Liver (tissue), 9 donors: ENCODE data around the gene PTGIR. TPM values are rescaled to one million over a fixed set of nuclear protein-coding genes. Genes with fewer than 3 reads are reported as not detected.
A peak's percentile ranks its signal among the peaks of the same experiment; 100 is the strongest.

Experiments used
- DNase-seq: peaks from one replicate; pipeline ENCODE4 v3.0.0-alpha.2; 2017; ENCODE audit warnings: low spot score
- H3K27ac ChIP-seq, 2 donors: one replicate each; pipeline ENCODE4 v1.7.0; 2013; ENCODE audit warnings: inconsistent platforms in 2 of 2, low read length in 2 of 2, control low read depth in 1 of 2, low read depth in 1 of 2, mild to moderate bottlenecking in 1 of 2
- H3K27me3 ChIP-seq, 4 donors: one replicate each; pipeline versions ENCODE4 v1.6.1 to v1.7.0; 2013; ENCODE audit warnings: low read length in 3 of 4, inconsistent platforms in 1 of 4, mild to moderate bottlenecking in 1 of 4, moderate library complexity in 1 of 4; ENCODE audit not compliant: control insufficient read depth in 4 of 4, insufficient read depth in 4 of 4
- H3K36me3 ChIP-seq, 4 donors: one replicate each; pipeline versions ENCODE4 v1.6.1 to v1.7.0; 2013; ENCODE audit warnings: low read length in 3 of 4, mild to moderate bottlenecking in 3 of 4, low read depth in 1 of 4, moderate library complexity in 1 of 4; ENCODE audit not compliant: control insufficient read depth in 4 of 4, insufficient read depth in 3 of 4
- H3K4me1 ChIP-seq, 4 donors: one replicate each; pipeline versions ENCODE4 v1.6.1 to v1.7.0; 2013; ENCODE audit warnings: low read length in 3 of 4, mild to moderate bottlenecking in 3 of 4, moderate library complexity in 1 of 4; ENCODE audit not compliant: control insufficient read depth in 4 of 4, insufficient read depth in 4 of 4
- H3K4me3 ChIP-seq, 3 donors: one replicate each; pipeline versions ENCODE4 v1.6.1 to v1.7.0; 2013; ENCODE audit warnings: low read length in 3 of 3, control low read depth in 1 of 3, low read depth in 1 of 3, mild to moderate bottlenecking in 1 of 3
- H3K9ac ChIP-seq, 2 donors: one replicate each; pipeline ENCODE4 v1.7.0; 2013; ENCODE audit warnings: low read length in 2 of 2, mild to moderate bottlenecking in 2 of 2, moderate library complexity in 2 of 2, control low read depth in 1 of 2, low read depth in 1 of 2
- H3K9me3 ChIP-seq, 4 donors: one replicate each; pipeline versions ENCODE4 v1.6.1 to v1.7.0; 2013; ENCODE audit warnings: low read length in 3 of 4; ENCODE audit not compliant: control insufficient read depth in 4 of 4
- EGR1 ChIP-seq, 2 donors: IDR thresholded peaks; 2 replicates each; pipeline ENCODE4 v1.6.1; 2016 to 2018; ENCODE audit warnings: antibody characterized with exemption in 2 of 2, low read depth in 2 of 2
- FOXA2 ChIP-seq: IDR thresholded peaks from 2 replicates; pipeline ENCODE4 v1.6.1; 2016; ENCODE audit warnings: antibody characterized with exemption
- HNF4A ChIP-seq, 2 donors: conservative IDR thresholded peaks; 2 replicates each; pipeline ENCODE4 v1.6.1; 2016; ENCODE audit warnings: antibody characterized with exemption in 2 of 2, mild to moderate bottlenecking in 2 of 2
- HNF4G ChIP-seq: IDR thresholded peaks from 2 replicates; pipeline ENCODE4 v1.6.1; 2016; ENCODE audit warnings: antibody characterized with exemption
- NR2F2 ChIP-seq: IDR thresholded peaks from 2 replicates; pipeline ENCODE4 v1.6.1; 2016; ENCODE audit warnings: antibody characterized with exemption
- SP1 ChIP-seq: IDR thresholded peaks from 2 replicates; pipeline ENCODE4 v1.6.1; 2018; ENCODE audit warnings: antibody characterized with exemption, mild to moderate bottlenecking
- WGBS: extraction: QIAGEN DNeasy Blood & Tissue Kit; methylation state at CpG from one replicate; pipeline ENCODE4 v1.1.7; 2013; 5-methylcytosine and 5-hydroxymethylcytosine counted together
- polyA plus RNA-seq, 2 donors: library from polyadenylated mRNA; stranded (reverse) in 1 of 2; unstranded in 1 of 2; fragments of 200-250 nt in 1 of 2; fragments of >200 nt in 1 of 2; fragmentation: Nextera tagmentation in 1 of 2; extraction: Ambion mirVana in 1 of 2; gene quantifications; one replicate each; pipeline versions ENCODE4 v1.2.1 to v1.2.3, GENCODE V29; 2013 to 2015
- total RNA-seq, 2 donors: library from RNA; depleted of rRNA; stranded (reverse); fragments of >200 nt; gene quantifications; one replicate each; pipeline ENCODE4 v1.2.3, GENCODE V29; 2014
- TF ChIP-seq, protein P1 (sequence below): fragments of 150-350 bp; IDR thresholded peaks from 2 replicates; pipeline ENCODE4 v1.5.1; 2017; ENCODE audit warnings: improper control_type of control experiment, low read depth, low read length; ENCODE audit not compliant: missing input control
- TF ChIP-seq, protein P2 (sequence below): IDR thresholded peaks from 2 replicates; pipeline ENCODE4 v1.6.1; 2016; ENCODE audit warnings: antibody characterized with exemption
- TF ChIP-seq, protein P3 (sequence below): IDR thresholded peaks from 2 replicates; pipeline ENCODE4 v1.6.1; 2016; ENCODE audit warnings: antibody characterized with exemption
- TF ChIP-seq, protein P4 (sequence below): IDR thresholded peaks from 2 replicates; pipeline ENCODE4 v1.6.1; 2016; ENCODE audit warnings: antibody characterized with exemption, mild to moderate bottlenecking
- donor health status: healthy.
- donor health status: healthy.
- donor health status: healthy.
- donor health status: healthy.
- donor health status: healthy.

PTGIR gene
- total and polyA plus RNA-seq, 4 donors = 1.4 to 5.9 (median 2.9) TPM

DNA sequence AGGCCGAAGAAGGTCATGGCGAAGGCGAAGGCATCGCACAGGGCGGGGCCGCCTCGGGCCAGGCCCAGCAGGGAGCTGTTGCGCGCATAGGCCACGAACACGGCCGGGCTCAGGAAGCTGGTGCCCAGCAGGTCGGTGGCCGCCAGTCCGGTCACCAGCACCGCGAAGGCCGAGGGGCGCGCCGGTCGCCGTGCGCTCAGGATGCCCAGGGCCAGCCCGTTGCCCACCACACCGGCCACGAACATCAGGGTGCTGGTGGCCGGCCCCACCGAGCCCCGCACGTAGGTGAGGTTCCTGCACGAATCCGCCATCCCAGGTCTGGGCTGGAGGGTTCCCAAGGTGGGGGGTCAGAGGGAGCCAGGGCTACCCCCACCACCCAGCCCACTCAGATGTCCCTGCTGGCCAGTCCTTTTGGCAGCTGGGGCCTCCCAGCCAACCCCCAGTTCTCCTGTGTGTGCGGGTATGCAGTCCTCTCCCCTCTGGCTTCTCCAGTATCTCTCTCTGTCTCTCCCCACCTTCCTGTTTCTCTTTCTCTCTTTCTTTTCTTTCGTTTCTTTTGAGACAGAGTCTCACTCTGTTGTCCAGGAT, 880 bp downstream of the PTGIR start (continued):
- TF ChIP-seq, protein P1, sequence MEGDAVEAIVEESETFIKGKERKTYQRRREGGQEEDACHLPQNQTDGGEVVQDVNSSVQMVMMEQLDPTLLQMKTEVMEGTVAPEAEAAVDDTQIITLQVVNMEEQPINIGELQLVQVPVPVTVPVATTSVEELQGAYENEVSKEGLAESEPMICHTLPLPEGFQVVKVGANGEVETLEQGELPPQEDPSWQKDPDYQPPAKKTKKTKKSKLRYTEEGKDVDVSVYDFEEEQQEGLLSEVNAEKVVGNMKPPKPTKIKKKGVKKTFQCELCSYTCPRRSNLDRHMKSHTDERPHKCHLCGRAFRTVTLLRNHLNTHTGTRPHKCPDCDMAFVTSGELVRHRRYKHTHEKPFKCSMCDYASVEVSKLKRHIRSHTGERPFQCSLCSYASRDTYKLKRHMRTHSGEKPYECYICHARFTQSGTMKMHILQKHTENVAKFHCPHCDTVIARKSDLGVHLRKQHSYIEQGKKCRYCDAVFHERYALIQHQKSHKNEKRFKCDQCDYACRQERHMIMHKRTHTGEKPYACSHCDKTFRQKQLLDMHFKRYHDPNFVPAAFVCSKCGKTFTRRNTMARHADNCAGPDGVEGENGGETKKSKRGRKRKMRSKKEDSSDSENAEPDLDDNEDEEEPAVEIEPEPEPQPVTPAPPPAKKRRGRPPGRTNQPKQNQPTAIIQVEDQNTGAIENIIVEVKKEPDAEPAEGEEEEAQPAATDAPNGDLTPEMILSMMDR = no peak
- TF ChIP-seq, protein P2, sequence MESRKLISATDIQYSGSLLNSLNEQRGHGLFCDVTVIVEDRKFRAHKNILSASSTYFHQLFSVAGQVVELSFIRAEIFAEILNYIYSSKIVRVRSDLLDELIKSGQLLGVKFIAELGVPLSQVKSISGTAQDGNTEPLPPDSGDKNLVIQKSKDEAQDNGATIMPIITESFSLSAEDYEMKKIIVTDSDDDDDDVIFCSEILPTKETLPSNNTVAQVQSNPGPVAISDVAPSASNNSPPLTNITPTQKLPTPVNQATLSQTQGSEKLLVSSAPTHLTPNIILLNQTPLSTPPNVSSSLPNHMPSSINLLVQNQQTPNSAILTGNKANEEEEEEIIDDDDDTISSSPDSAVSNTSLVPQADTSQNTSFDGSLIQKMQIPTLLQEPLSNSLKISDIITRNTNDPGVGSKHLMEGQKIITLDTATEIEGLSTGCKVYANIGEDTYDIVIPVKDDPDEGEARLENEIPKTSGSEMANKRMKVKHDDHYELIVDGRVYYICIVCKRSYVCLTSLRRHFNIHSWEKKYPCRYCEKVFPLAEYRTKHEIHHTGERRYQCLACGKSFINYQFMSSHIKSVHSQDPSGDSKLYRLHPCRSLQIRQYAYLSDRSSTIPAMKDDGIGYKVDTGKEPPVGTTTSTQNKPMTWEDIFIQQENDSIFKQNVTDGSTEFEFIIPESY = no peak
- TF ChIP-seq, protein P3, sequence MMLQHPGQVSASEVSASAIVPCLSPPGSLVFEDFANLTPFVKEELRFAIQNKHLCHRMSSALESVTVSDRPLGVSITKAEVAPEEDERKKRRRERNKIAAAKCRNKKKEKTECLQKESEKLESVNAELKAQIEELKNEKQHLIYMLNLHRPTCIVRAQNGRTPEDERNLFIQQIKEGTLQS = no peak
- TF ChIP-seq HNF4G = no peak
- no peak for TF ChIP-seq EGR1 (IDR thresholded peaks at IDR 0.05; ENCODE audit: low read depth in 2 of 2)
- no peak for TF ChIP-seq FOXA2

DNA sequence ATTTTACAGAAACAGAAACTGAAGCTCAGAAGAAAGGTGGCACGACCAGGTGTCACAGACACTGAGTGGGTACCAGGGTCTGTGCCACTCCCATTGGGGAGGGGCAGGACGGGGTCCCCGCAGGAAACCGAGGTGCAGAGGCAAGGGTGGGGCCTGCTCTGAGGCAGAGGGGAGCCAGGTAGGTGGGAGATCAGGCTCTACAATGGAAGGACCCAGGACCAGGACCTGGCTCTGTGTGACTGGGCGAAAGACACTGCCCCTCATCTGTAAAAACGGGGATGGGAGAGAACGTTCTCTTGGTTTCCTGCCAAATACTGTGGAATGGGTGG, 2.8 kb downstream of the PTGIR start:
- Histone ChIP-seq H3K4me1 (peaks cover 0 to 5% (median 0%) of the 10 kb centered on the region in 4 donors), H3K9me3 (no peaks in the 10 kb centered on the region), H3K4me3 (no peak overlapping the region), H3K9ac (no peak overlapping the region), H3K36me3 (no peaks in the 10 kb centered on the region), H3K27me3 (no peaks in the 10 kb centered on the region), H3K27ac (no peak overlapping the region)
- DNase-seq = no peak
- WGBS = 54% methylated on average over 7 of the region's 7 CpGs
- no peak for TF ChIP-seq HNF4A (conservative IDR thresholded peaks at IDR 0.05)
- TF ChIP-seq, protein P3 = no peak
- TF ChIP-seq, protein P4, sequence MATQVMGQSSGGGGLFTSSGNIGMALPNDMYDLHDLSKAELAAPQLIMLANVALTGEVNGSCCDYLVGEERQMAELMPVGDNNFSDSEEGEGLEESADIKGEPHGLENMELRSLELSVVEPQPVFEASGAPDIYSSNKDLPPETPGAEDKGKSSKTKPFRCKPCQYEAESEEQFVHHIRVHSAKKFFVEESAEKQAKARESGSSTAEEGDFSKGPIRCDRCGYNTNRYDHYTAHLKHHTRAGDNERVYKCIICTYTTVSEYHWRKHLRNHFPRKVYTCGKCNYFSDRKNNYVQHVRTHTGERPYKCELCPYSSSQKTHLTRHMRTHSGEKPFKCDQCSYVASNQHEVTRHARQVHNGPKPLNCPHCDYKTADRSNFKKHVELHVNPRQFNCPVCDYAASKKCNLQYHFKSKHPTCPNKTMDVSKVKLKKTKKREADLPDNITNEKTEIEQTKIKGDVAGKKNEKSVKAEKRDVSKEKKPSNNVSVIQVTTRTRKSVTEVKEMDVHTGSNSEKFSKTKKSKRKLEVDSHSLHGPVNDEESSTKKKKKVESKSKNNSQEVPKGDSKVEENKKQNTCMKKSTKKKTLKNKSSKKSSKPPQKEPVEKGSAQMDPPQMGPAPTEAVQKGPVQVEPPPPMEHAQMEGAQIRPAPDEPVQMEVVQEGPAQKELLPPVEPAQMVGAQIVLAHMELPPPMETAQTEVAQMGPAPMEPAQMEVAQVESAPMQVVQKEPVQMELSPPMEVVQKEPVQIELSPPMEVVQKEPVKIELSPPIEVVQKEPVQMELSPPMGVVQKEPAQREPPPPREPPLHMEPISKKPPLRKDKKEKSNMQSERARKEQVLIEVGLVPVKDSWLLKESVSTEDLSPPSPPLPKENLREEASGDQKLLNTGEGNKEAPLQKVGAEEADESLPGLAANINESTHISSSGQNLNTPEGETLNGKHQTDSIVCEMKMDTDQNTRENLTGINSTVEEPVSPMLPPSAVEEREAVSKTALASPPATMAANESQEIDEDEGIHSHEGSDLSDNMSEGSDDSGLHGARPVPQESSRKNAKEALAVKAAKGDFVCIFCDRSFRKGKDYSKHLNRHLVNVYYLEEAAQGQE = no peak

DNA sequence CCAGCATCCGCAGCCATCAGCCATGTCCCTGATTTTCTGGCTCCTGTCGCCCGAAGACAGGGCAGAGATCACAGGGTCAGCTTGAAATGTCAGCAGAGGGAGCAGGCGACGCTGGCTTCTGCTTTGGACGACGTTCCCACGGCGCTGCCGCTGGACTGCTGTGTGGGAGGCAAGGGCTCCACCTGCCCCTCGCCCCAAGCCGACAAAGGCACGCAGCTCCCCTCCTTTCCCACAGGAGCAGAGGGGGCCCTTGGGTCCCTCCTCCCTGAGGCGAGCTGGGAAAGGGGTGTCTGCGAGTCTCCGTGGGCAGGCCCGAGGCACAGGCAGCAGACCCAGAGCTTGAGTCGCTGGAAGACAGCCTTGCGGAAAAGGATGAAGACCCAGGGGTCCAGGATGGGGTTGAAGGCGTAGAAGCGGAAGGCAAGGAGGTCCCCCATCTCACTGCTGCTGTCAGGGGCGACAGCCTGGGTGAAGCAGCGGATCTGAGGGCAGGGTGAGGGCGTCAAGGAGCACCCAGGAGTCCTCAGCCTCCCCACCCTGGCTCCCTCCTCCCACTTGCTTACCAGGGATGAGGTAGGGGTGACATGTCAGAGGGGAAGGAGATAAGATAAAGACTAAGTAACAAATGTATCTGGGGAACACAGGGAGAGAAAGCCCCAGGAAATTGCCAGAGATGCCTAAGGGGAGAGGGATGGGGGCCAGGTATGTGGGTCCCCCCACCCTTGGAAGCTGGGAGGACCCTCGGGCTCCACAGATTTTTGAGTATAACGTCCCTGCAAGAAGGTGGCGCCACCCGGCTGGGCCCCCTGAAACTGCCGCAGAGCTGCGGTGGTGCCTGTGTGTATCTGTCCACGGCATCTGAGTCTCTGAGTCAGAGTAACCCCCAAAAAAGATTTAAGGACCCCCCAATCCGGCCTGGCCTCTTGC, 3.4 kb downstream of the PTGIR start:
- H3K9ac ChIP-seq = no peak overlapping the region
- peak overlapping the region in 1 of 2 donors; percentile 35 for H3K27ac ChIP-seq
- peaks cover 0 to 8% (median 3%) of the 10 kb centered on the region in 4 donors for H3K4me1 ChIP-seq
- H3K9me3 ChIP-seq = no peaks in the 10 kb centered on the region
- H3K4me3 ChIP-seq = peak overlapping the region in 1 of 3 donors; percentile 3
- H3K27me3 ChIP-seq = no peaks in the 10 kb centered on the region
- no peak for DNase-seq
- no peaks in the 10 kb centered on the region for H3K36me3 ChIP-seq
- 49% methylated on average over 32 of the region's 32 CpGs for WGBS
- peak; percentile 87 for TF ChIP-seq NR2F2
- TF ChIP-seq, protein P4 = no peak
- no peak for TF ChIP-seq SP1
